Brain microvascular endothelial cell (primary cell): ENCODE results near the gene SNF8.

Experiments
- DNase-seq: peaks from one replicate; pipeline ENCODE4 v3.0.0-alpha.2; 2020
- H3K27ac ChIP-seq: fragments of 250-450 bp; sonication (Bioruptor Pico); 2 replicates; pipeline ENCODE4 v1.5.1; 2020; ENCODE audit warnings: mild to moderate bottlenecking, moderate library complexity
- H3K27me3 ChIP-seq: fragments of 250-450 bp; sonication (Bioruptor Pico); replicated peaks from 2 replicates; pipeline ENCODE4 v1.5.1; 2020; ENCODE audit warnings: mild to moderate bottlenecking
- H3K36me3 ChIP-seq: fragments of 250-450 bp; sonication (Bioruptor Pico); replicated peaks from 2 replicates; pipeline ENCODE4 v1.5.1; 2020; ENCODE audit warnings: mild to moderate bottlenecking
- H3K4me3 ChIP-seq: 2 replicates; pipeline ENCODE4 v1.5.1; 2011; ENCODE audit warnings: low read depth, mild to moderate bottlenecking, control low read depth, low read length, moderate library complexity
- CTCF ChIP-seq: IDR thresholded peaks from 2 replicates; pipeline ENCODE4 v1.5.1; 2011; ENCODE audit warnings: low read depth, mild to moderate bottlenecking, moderate library complexity, low read length, control low read depth, inconsistent platforms; ENCODE audit errors: missing control alignments
- in situ Hi-C: cut with HindIII; loops from 2 replicates; pipeline ENCODE4 v1.10.0; 2017; ENCODE audit warnings: low sequenced_read_pairs, low pct_ligation_motif_present

The SNF8 gene

GRCh38 chr17:48909783-48910182, 34.9 kb downstream of the SNF8 start:
- in situ Hi-C loops, result loop anchor here (25.0 kb wide), 1 partner anchor 128 kb away; no protein-coding TSS in a partner anchor
- no peak for DNase-seq
- Histone ChIP-seq H3K4me3 (peak overlapping the region; percentile 75), H3K27me3 (no peaks in the 10 kb centered on the region), H3K36me3 (peaks cover 31% of the 10 kb centered on the region), H3K27ac (peak overlapping the region; percentile 71)
- TF ChIP-seq CTCF, result no peak

- peak; percentile 82 for DNase-seq
- H3K4me3 ChIP-seq, result peak overlapping the region; percentile 75
- peak overlapping the region; percentile 93 for H3K27ac ChIP-seq
- in situ Hi-C loops, result loop anchor here (25.0 kb wide), 1 partner anchor 128 kb away; no protein-coding TSS in a partner anchor
- no peaks in the 10 kb centered on the region for H3K27me3 ChIP-seq
- TF ChIP-seq CTCF, result no peak
- H3K36me3 ChIP-seq, result peaks cover 24% of the 10 kb centered on the region
These were observed 35.7 kb downstream of the SNF8 start for GRCh38 chr17:48908853-48909394.

- H3K4me3 ChIP-seq, result peak within 1 kb of the TSS; percentile 75
- in situ Hi-C loops, result loop anchor here (25.0 kb wide), 1 partner anchor 129 kb away; no protein-coding TSS in a partner anchor
- peak; percentile 88 for DNase-seq
- H3K27me3 ChIP-seq, result no peaks in the 10 kb centered on the region
- peak within 1 kb of the TSS; percentile 93 for H3K27ac ChIP-seq
- H3K36me3 ChIP-seq, result peaks cover 17% of the 10 kb centered on the region
- TF ChIP-seq CTCF, result peak; percentile 25
These were observed 36.4 kb downstream of the SNF8 start, which contains the start of gene UBE2Z for GRCh38 chr17:48908047-48908843. UBE2Z (plus strand) TSS chr17:48908407; CDS start chr17:48908504, 97 bp downstream.

- Histone ChIP-seq H3K27me3 (no peaks in the 10 kb centered on the region), H3K36me3 (peaks cover 11% of the 10 kb centered on the region), H3K4me3 (peak overlapping the region; percentile 75), H3K27ac (peak overlapping the region; percentile 93)
- no peak for TF ChIP-seq CTCF
- DNase-seq, result peak; percentile 53
- in situ Hi-C loops, result loop anchor here (25.0 kb wide), 1 partner anchor 130 kb away; no protein-coding TSS in a partner anchor
These were observed 37.0 kb downstream of the SNF8 start for GRCh38 chr17:48907713-48908046.

- no peaks in the 10 kb centered on the region for H3K27me3 ChIP-seq
- in situ Hi-C loops, result loop anchor here (25.0 kb wide), 1 partner anchor 131 kb away; no protein-coding TSS in a partner anchor
- no peak for DNase-seq
- H3K4me3 ChIP-seq, result no peak overlapping the region
- H3K36me3 ChIP-seq, result peaks cover 7% of the 10 kb centered on the region
- no peak for TF ChIP-seq CTCF
- H3K27ac ChIP-seq, result no peak overlapping the region
These were observed 38.6 kb downstream of the SNF8 start for GRCh38 chr17:48905987-48906515.
